Pons (tissue), 1 donor: ENCODE measurements around the gene PPP1R14D.
A peak's percentile ranks its signal among the peaks of the same experiment; 100 is the strongest.

Source experiments
- DNase-seq: peaks from one replicate; pipeline ENCODE4 v3.0.0-alpha.2; 2016; ENCODE audit warnings: low spot score

PPP1R14D gene

GRCh38 chr15:40852529-40852928 is 24.0 kb upstream of the PPP1R14D start:
- DNase-seq: no peak

- DNase-seq: no peak
These were observed 22.1 kb upstream of the PPP1R14D start for GRCh38 chr15:40850576-40851112.

GRCh38 chr15:40847223-40847961 is 18.9 kb upstream of the PPP1R14D start:
- peak; percentile 82 for DNase-seq

GRCh38 chr15:40846841-40847222 is 18.3 kb upstream of the PPP1R14D start:
- no peak for DNase-seq

GRCh38 chr15:40845511-40846284 is 17.2 kb upstream of the PPP1R14D start:
- no peak for DNase-seq

- no peak for DNase-seq
These were observed 16.5 kb upstream of the PPP1R14D start for GRCh38 chr15:40845036-40845435.

- no peak for DNase-seq
These were observed 16.2 kb upstream of the PPP1R14D start for GRCh38 chr15:40844696-40845030.

- DNase-seq: no peak
These were observed 15.6 kb upstream of the PPP1R14D start, which contains the start of gene SPINT1 for GRCh38 chr15:40843885-40844695. SPINT1 (plus strand) TSS chr15:40844048; CDS start chr15:40844555, 507 bp downstream.

- DNase-seq: no peak
These were observed 14.9 kb upstream of the PPP1R14D start for GRCh38 chr15:40843261-40843884.

GRCh38 chr15:40841741-40842140 is 13.2 kb upstream of the PPP1R14D start:
- no peak for DNase-seq

- no peak for DNase-seq
These were observed 10.2 kb upstream of the PPP1R14D start for GRCh38 chr15:40838756-40839155.

- DNase-seq: no peak
These were observed 7.5 kb upstream of the PPP1R14D start for GRCh38 chr15:40836020-40836419.

GRCh38 chr15:40832903-40833302 is 4.4 kb upstream of the PPP1R14D start:
- no peak for DNase-seq

- DNase-seq: no peak
These were observed 3.4 kb upstream of the PPP1R14D start for GRCh38 chr15:40831861-40832260.

GRCh38 chr15:40830884-40831283 is 2.4 kb upstream of the PPP1R14D start:
- DNase-seq: no peak

- no peak for DNase-seq
These were observed 607 bp upstream of the PPP1R14D start for GRCh38 chr15:40829115-40829514.

- DNase-seq: no peak
These were observed 2.0 kb downstream of the PPP1R14D start for GRCh38 chr15:40826423-40827075.

- no peak for DNase-seq
These were observed 2.7 kb downstream of the PPP1R14D start for GRCh38 chr15:40825661-40826422.

GRCh38 chr15:40823572-40824343 is 4.8 kb downstream of the PPP1R14D start:
- DNase-seq: no peak

- DNase-seq: no peak
These were observed 7.3 kb downstream of the PPP1R14D start for GRCh38 chr15:40821195-40821594.
